NCI-H1694 treated with DMSO at 0.1 percent for 48 hours (cell line): Measurements from ENCODE around the gene PPP1R11.
"Not testable (repeated sequence)": the region's sequence is repeated elsewhere in the genome, so short reads cannot be mapped to it uniquely, and the experiment has no call there.

Source experiments
- DNase-seq: peaks from one replicate; lab custom pipeline; 2025; lab: John Stamatoyannopoulos, UW

Gene PPP1R11

GRCh38 chr6:30097902-30098768 is 31.1 kb downstream of the PPP1R11 start:
- no peak for DNase-seq

GRCh38 chr6:30100154-30100553 is 33.2 kb downstream of the PPP1R11 start:
- no peak for DNase-seq

GRCh38 chr6:30100585-30101443 is 33.8 kb downstream of the PPP1R11 start:
- DNase-seq = no peak

- DNase-seq = no peak
Measured at GRCh38 chr6:30101444-30102413, 34.7 kb downstream of the PPP1R11 start.

GRCh38 chr6:30102414-30102969 is 35.5 kb downstream of the PPP1R11 start:
- no peak for DNase-seq

GRCh38 chr6:30102970-30103871 is 36.2 kb downstream of the PPP1R11 start:
- DNase-seq = peak; percentile 51

GRCh38 chr6:30103872-30104179 is 36.8 kb downstream of the PPP1R11 start:
- DNase-seq = no peak

GRCh38 chr6:30104661-30105060 is 37.7 kb downstream of the PPP1R11 start:
- DNase-seq = no peak

- DNase-seq = no peak
Measured at GRCh38 chr6:30111266-30111856, 44.4 kb downstream of the PPP1R11 start.

- DNase-seq = no peak
Measured at GRCh38 chr6:30112402-30112994, 45.5 kb downstream of the PPP1R11 start.

GRCh38 chr6:30113003-30113759 is 46.2 kb downstream of the PPP1R11 start, which contains the start of gene TRIM31:
Gene TRIM31, minus strand, starts transcription at chr6:30113090. Its CDS starts 285 bp downstream, at chr6:30112805.
- DNase-seq = no peak

- no peak for DNase-seq
Measured at GRCh38 chr6:30113841-30114240, 46.8 kb downstream of the PPP1R11 start.

GRCh38 chr6:30116724-30117123 is 49.7 kb downstream of the PPP1R11 start:
- no peak for DNase-seq

GRCh38 chr6:30118691-30119090 is 51.7 kb downstream of the PPP1R11 start:
- not testable (repeated sequence) for DNase-seq
